GM20431 (cell line): Measurements from ENCODE around the gene C17orf50.

Source experiments
- in situ Hi-C: fragments of 300-500 bp; cut with MseI, MboI; formaldehyde crosslinking; loops from one replicate; pipeline ENCODE4 v1.15.0; 2020; ENCODE audit warnings: low sequenced_read_pairs; ENCODE audit not compliant: unreplicated experiment

The C17orf50 gene

GRCh38 chr17:35760587-35760986, at the start of gene C17orf50:
TSS of gene C17orf50 (plus strand) at chr17:35760887. CDS start at chr17:35760942, 55 bp downstream.
- in situ Hi-C loops: no loop called here

- in situ Hi-C loops: no loop called here
Observed at GRCh38 chr17:35710950-35711349, 49.7 kb upstream of the C17orf50 start.

DNA sequence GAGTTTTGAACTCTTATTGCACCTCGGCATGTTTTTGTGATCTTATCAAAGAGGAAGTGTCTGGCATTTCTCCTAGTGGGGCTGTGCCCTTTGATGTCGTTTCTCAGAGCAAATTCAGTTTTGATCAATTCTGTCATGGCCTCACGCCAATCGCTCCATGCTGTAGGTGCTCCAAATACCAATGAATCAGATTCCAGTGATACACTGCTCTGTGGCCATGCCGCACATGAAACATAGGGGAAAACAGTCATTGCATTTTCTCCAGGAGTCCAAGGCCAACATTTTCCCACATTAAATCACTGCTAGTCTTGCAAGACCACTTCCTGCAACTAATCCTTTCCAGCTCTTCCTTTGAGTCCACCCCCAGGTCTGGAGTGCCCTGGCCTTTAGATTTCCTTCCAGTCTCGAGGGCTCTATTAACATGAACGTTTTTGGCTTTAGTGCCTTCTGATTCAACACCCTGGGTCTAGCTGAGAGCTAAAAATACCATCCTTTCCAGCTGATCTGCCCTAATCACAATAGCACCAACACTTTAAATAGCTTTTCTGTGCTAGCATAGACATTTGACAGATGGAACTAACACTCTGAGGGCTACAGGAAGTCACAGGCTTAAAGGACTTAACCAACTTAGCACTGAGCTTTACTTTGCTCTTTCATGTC, 47.5 kb upstream of the C17orf50 start:
- in situ Hi-C loops: no loop called here

GRCh38 chr17:35714988-35715387, 45.7 kb upstream of the C17orf50 start:
- in situ Hi-C loops: no loop called here

GRCh38 chr17:35715416-35715815, 45.3 kb upstream of the C17orf50 start:
- in situ Hi-C loops: no loop called here

DNA sequence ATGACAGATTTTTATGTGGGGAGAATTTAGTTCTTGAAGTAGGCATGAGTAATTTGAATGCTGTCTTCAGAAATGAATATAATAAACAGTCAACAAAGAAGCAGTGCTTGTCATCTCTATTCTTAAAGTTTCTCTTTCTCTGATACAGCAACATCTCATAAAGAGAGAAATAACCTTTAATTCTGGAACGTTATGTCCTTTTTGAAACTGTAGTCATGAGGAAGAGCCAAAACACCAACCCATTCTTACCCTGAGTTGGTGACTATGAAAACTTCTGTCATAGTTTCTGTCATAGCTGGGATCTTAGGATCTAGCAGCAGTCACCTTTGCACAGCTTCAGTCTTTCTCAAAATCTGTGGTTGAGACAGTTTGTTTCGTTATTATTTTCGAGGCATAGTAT, 44.5 kb upstream of the C17orf50 start:
- in situ Hi-C loops: no loop called here

DNA sequence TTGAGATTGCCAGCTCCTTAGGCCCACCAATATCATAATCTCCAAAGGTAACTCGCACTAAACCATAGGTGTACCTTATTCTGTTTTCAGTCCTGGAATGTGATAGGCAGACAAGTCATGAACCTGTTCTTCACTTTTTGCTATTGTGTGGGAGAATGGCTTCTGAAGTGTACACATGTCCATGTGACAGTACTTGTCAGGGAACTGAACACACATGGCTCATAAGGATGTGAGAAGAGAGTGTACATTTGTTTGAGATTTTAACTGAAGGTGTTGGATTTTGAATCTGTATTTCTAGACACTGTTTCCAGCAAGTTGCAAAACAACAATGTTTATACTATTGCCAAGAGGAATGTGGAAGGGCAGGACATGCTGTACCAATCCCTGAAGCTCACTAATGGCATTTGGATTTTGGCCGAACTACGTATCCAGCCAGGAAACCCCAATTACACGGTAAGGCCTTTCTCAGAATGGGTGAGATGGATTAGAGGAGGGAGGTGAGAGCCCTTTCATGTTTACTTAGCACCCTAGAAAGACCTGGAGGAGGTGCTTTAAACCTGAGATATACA, 43.7 kb upstream of the C17orf50 start:
- in situ Hi-C loops: no loop called here

GRCh38 chr17:35717475-35717874, 43.2 kb upstream of the C17orf50 start:
- in situ Hi-C loops: no loop called here

- in situ Hi-C loops: no loop called here
Observed at GRCh38 chr17:35723735-35724134, 37.0 kb upstream of the C17orf50 start.

DNA sequence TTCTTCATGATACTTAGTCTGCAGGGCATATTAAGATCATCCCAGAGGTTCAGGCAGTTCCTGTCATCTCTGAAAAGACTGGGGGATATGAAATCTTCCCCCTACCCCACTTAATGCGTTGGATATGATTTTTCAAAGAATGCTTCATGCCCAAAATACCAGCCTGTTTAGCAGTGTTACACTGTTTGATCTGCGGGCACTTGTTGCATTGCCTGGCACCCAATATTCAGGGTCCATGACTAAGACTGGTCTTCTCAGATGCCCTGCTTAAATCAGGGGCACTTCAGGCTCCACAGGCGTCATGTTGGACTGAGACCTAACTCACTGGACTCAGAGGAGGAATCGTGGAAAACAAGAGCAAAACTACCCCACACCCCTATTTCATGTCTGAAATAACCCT, 35.6 kb upstream of the C17orf50 start:
- in situ Hi-C loops: loop anchor here (25.0 kb wide), 2 partner anchors 413 to 563 kb away; no protein-coding TSS in a partner anchor

- in situ Hi-C loops: loop anchor here (25.0 kb wide), 2 partner anchors 413 to 563 kb away; no protein-coding TSS in a partner anchor
Observed at GRCh38 chr17:35725802-35726126, 34.9 kb upstream of the C17orf50 start.

- in situ Hi-C loops: loop anchor here (25.0 kb wide), 2 partner anchors 414 to 564 kb away; no protein-coding TSS in a partner anchor
Observed at GRCh38 chr17:35726127-35726952, 34.3 kb upstream of the C17orf50 start.

- in situ Hi-C loops: loop anchor here (25.0 kb wide), 2 partner anchors 415 to 565 kb away; no protein-coding TSS in a partner anchor
Observed at GRCh38 chr17:35726953-35727460, 33.7 kb upstream of the C17orf50 start.

- in situ Hi-C loops: loop anchor here (25.0 kb wide), 2 partner anchors 415 to 565 kb away; no protein-coding TSS in a partner anchor
Observed at GRCh38 chr17:35727635-35728034, 33.1 kb upstream of the C17orf50 start.

DNA sequence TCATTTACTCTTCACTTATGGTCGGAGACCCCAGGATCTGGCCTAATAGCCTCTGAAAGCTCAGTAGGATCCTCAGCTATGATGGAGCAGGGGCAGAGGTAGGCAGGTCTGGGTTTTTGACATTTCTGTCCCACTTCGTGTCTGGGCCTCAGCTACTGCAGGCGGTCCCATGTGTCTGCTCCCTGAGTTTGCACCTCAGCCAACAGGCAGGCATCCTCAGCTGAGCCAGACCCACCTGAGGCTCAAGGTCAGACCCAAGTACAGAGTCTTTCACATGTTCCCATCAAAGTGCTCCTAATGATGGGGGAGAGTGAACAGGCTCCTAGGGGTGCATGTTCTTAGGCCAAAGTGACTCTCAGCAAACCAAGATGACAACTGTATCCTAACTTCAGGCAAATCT, 32.1 kb upstream of the C17orf50 start:
- in situ Hi-C loops: loop anchor here (25.0 kb wide), 2 partner anchors 416 to 566 kb away; no protein-coding TSS in a partner anchor

- in situ Hi-C loops: loop anchor here (25.0 kb wide), 2 partner anchors 417 to 567 kb away; no protein-coding TSS in a partner anchor
Observed at GRCh38 chr17:35729405-35729833, 31.3 kb upstream of the C17orf50 start.

DNA sequence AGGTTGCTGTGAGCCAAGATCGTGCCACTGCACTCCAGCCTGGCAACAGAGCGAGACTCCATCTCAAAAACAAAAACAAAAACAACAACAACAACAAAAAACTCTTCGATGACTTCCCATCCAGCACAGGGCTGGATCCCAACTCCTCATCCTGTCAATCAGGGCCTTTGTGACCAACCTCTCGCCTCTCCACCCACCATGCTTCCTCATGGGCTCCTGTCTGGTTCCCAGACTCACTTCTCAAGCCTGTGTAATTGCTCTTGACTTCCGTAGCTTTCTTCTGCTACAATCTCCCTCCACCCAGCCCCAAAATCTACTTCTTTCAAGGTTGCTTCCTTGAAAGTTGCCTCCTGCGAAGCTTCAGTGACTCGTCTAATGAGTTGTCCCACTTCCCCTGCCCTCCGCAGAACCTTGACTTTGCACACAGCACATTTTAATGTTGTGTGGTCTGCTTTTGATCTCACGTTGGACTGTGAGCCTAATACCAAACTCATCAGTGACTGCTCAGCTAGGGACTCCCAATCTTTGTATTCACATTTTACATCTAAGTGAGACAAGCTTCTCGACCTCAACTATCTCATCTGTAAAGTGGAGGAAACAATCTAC, 30.2 kb upstream of the C17orf50 start:
- in situ Hi-C loops: loop anchor here (25.0 kb wide), 2 partner anchors 418 to 568 kb away; no protein-coding TSS in a partner anchor

DNA sequence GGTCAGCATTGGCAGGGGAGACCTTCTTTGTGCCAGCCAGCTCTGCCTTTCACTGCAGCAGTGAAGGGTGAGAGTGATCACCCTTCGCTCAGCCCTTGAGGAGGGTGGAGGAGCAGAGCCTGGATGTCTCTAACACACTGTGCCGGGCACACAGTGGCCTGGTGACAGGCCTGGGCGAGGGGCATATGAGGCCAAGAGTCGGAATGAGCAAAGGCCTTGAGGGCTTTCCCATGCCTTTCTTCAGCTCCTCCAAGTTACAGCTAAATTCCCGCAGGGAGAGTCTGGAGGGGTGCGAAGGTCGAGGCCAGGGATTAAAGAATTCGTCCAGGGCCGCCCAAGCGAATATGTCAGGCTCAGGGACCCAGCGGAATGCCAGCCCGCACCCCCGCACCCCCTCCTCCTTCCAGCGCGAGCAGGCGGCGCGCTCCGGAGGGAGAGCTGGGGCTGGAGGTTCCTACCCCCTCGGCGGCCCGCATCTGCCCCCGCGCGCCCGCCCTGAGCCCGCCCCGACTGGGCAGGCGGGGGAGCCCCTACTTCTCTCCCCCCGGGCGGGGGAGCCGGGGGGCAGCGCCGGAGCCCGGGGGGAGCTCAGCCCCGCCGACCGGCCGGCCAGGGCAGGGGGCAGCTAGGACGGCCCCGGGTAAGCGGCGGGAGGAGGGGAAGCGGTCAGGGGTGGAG, 29.3 kb upstream of the C17orf50 start, which contains the start of gene RASL10B:
TSS of gene RASL10B (plus strand) at position 401 of the 678 bp plus-strand sequence. CDS start 3,546 bp downstream, outside the sequence.
- in situ Hi-C loops: loop anchor here (25.0 kb wide), 2 partner anchors 419 to 569 kb away; no protein-coding TSS in a partner anchor
